OCI-LY7 (cell line): ENCODE measurements around the gene CFAP100. TPM values are rescaled to one million over a fixed set of nuclear protein-coding genes. Genes with fewer than 3 reads are reported as not detected.

Experiments used
- BruUV-seq: library from RNA; stranded (reverse); fragments of 400-500 nt; replicated peaks from 2 replicates; lab custom pipeline; 2021; lab: Mats Ljungman, UMichigan
- CTCF ChIA-PET: fragments of 300-600 bp; sonication (Branson Sonifier 250); formaldehyde crosslinking; loops from one replicate; lab custom pipeline; 2022; ENCODE audit warnings: antibody characterized with exemption; ENCODE audit not compliant: unreplicated experiment; lab: Charles Lee
- POLR2A ChIA-PET: fragments of 300-600 bp; sonication (Branson Sonifier 250); formaldehyde crosslinking; loops from one replicate; lab custom pipeline; 2022; ENCODE audit warnings: antibody characterized with exemption; lab: Charles Lee
- DNase-seq: peaks from one replicate; pipeline ENCODE4 v3.0.0-alpha.2; 2015; ENCODE audit warnings: low spot score
- H2AFZ ChIP-seq: fragments of 200-600 bp; sonication (generic), shearing (Covaris generic); 2 replicates; pipeline ENCODE4 v1.6.1; 2014; ENCODE audit warnings: mild to moderate bottlenecking, antibody characterized with exemption, low read length, moderate library complexity
- H3K27ac ChIP-seq: fragments of 200-600 bp; sonication (generic); 2 replicates; pipeline ENCODE4 v1.5.1; 2014; ENCODE audit warnings: mixed run types, low read depth, mild to moderate bottlenecking, moderate library complexity, low read length, inconsistent platforms; ENCODE audit not compliant: poor library complexity, severe bottlenecking
- H3K36me3 ChIP-seq: fragments of 200-600 bp; sonication (generic); 2 replicates; pipeline ENCODE4 v1.6.1; 2014; ENCODE audit warnings: mild to moderate bottlenecking, antibody characterized with exemption, low read length, moderate library complexity, mixed read lengths; ENCODE audit not compliant: insufficient read depth
- H3K4me1 ChIP-seq: fragments of 200-600 bp; sonication (generic); 2 replicates; pipeline ENCODE4 v1.5.1; 2014; ENCODE audit warnings: mild to moderate bottlenecking, low read length; ENCODE audit not compliant: insufficient read depth, poor library complexity, severe bottlenecking
- H3K4me2 ChIP-seq: fragments of 200-600 bp; sonication (generic); 2 replicates; pipeline ENCODE4 v1.6.1; 2014; ENCODE audit warnings: mild to moderate bottlenecking, low read length
- H3K4me3 ChIP-seq: fragments of 200-600 bp; sonication (generic); 2 replicates; pipeline ENCODE4 v1.5.1; 2014; ENCODE audit warnings: mild to moderate bottlenecking, low read depth, low read length; ENCODE audit not compliant: poor library complexity, severe bottlenecking
- H3K79me2 ChIP-seq: fragments of 200-600 bp; sonication (generic); 2 replicates; pipeline ENCODE4 v1.6.1; 2016; ENCODE audit warnings: low read depth, mild to moderate bottlenecking, low read length, moderate library complexity, mixed read lengths; ENCODE audit not compliant: insufficient read depth
- H3K9me2 ChIP-seq: fragments of 200-600 bp; sonication (generic); 2 replicates; pipeline ENCODE4 v1.6.1; 2016; ENCODE audit warnings: mild to moderate bottlenecking, low read length, mixed read lengths; ENCODE audit not compliant: insufficient read depth
- H3K9me3 ChIP-seq: fragments of 200-600 bp; sonication (generic); 2 replicates; pipeline ENCODE4 v1.6.1; 2014; ENCODE audit warnings: mild to moderate bottlenecking, mixed run types, low read length, mixed read lengths
- H4K20me1 ChIP-seq: fragments of 200-600 bp; sonication (generic); 2 replicates; pipeline ENCODE4 v1.6.1; 2014; ENCODE audit warnings: mild to moderate bottlenecking, antibody characterized with exemption, low read length, moderate library complexity, mixed read lengths; ENCODE audit not compliant: insufficient read depth
- CTCF ChIP-seq: fragments of 200-600 bp; sonication (generic); conservative IDR thresholded peaks from 2 replicates; pipeline ENCODE4 v1.5.1; 2014; ENCODE audit warnings: mild to moderate bottlenecking, antibody characterized with exemption, low read length, moderate library complexity, mixed read lengths
- EZH2phosphoT487 ChIP-seq: fragments of 200-600 bp; sonication (generic); IDR thresholded peaks from 2 replicates; pipeline ENCODE4 v1.6.1; 2018; ENCODE audit warnings: low read depth, borderline replicate concordance, mild to moderate bottlenecking, mixed run types, antibody characterized with exemption, low read length, moderate library complexity, mixed read lengths
- intact Hi-C: fragments of 100-400 bp; cut with micrococcal nuclease; formaldehyde crosslinking; loops from one replicate; pipeline ENCODE4 v1.10.0; 2022; ENCODE audit not compliant: unreplicated experiment
- total RNA-seq, 2 experiments: library from RNA; depleted of rRNA in 1 of 2; stranded (reverse); fragments of >200 nt in 1 of 2; shearing (Covaris generic) in 1 of 2; gene quantifications; 2 replicates each; pipeline ENCODE4 v1.2.3, GENCODE V29; 2014 to 2022

Gene CFAP100
- total RNA-seq, 2 experiments from 2014 or later: not detected

- no peak overlapping the region for H3K4me3 ChIP-seq
- no peaks in the 10 kb centered on the region for H3K79me2 ChIP-seq
- no TSS peak for BruUV-seq
- intact Hi-C loops: no loop called here
- H2AFZ ChIP-seq: no peak overlapping the region
- H3K4me1 ChIP-seq: no peaks in the 10 kb centered on the region
- TF ChIP-seq EZH2phosphoT487 (no peak), CTCF (no peak)
- H3K9me3 ChIP-seq: no peaks in the 10 kb centered on the region
- no peaks in the 10 kb centered on the region for H3K9me2 ChIP-seq
- no peak overlapping the region for H3K4me2 ChIP-seq
- H3K36me3 ChIP-seq: peaks cover 9% of the 10 kb centered on the region; the same call in 1 of the 2 replicates
- ChIA-PET POLR2A (interaction anchor here (1.1 to 1.5 kb wide), 2 partner anchors 10 to 362 kb away, joined by 3 to 4 read pairs; no protein-coding TSS in a partner anchor), CTCF (no interaction called here)
- no peaks in the 10 kb centered on the region; the same call in 1 of the 2 replicates for H4K20me1 ChIP-seq
- no peak for DNase-seq
- no peak overlapping the region for H3K27ac ChIP-seq
These were observed 51.6 kb downstream of the CFAP100 start for GRCh38 chr3:126446301-126446700.

GRCh38 chr3:126446791-126447190, 52.1 kb downstream of the CFAP100 start:
- peaks cover 13% of the 10 kb centered on the region; the same call in 1 of the 2 replicates for H3K36me3 ChIP-seq
- no peaks in the 10 kb centered on the region for H3K79me2 ChIP-seq
- H4K20me1 ChIP-seq: no peaks in the 10 kb centered on the region; the same call in 1 of the 2 replicates
- H3K9me2 ChIP-seq: no peaks in the 10 kb centered on the region
- TF ChIP-seq EZH2phosphoT487 (no peak), CTCF (no peak)
- ChIA-PET POLR2A (interaction anchor here (1.1 to 1.5 kb wide), 2 partner anchors 10 to 362 kb away, joined by 3 to 4 read pairs; no protein-coding TSS in a partner anchor), CTCF (no interaction called here)
- no peak overlapping the region for H2AFZ ChIP-seq
- no peaks in the 10 kb centered on the region for H3K4me1 ChIP-seq
- no peak overlapping the region for H3K4me3 ChIP-seq
- H3K9me3 ChIP-seq: no peaks in the 10 kb centered on the region
- H3K27ac ChIP-seq: no peak overlapping the region
- no TSS peak for BruUV-seq
- DNase-seq: no peak
- intact Hi-C loops: no loop called here
- H3K4me2 ChIP-seq: no peak overlapping the region

GRCh38 chr3:126447456-126448106, 52.9 kb downstream of the CFAP100 start:
- POLR2A ChIA-PET: interaction anchor here (1.5 kb wide), 1 partner anchor 11 kb away, joined by 4 read pairs; no protein-coding TSS in a partner anchor
- no peaks in the 10 kb centered on the region for H4K20me1 ChIP-seq
- no peak overlapping the region for H3K4me2 ChIP-seq
- H3K36me3 ChIP-seq: peaks cover 21% of the 10 kb centered on the region; the same call in 1 of the 2 replicates
- intact Hi-C loops: no loop called here
- H2AFZ ChIP-seq: no peak overlapping the region
- BruUV-seq: no TSS peak
- H3K9me3 ChIP-seq: no peaks in the 10 kb centered on the region
- TF ChIP-seq EZH2phosphoT487 (no peak), CTCF (no peak)
- H3K79me2 ChIP-seq: no peaks in the 10 kb centered on the region
- H3K4me1 ChIP-seq: no peaks in the 10 kb centered on the region
- no peaks in the 10 kb centered on the region for H3K9me2 ChIP-seq
- H3K4me3 ChIP-seq: no peak overlapping the region
- no peak overlapping the region for H3K27ac ChIP-seq
- no peak for DNase-seq
- CTCF ChIA-PET: no interaction called here
